D721Med (cell line): Measurements from ENCODE around the gene RAB41.
"Not testable (repeated sequence)": the region's sequence is repeated elsewhere in the genome, so short reads cannot be mapped to it uniquely, and the experiment has no call there.

Experiments
- DNase-seq: peaks from one replicate; pipeline ENCODE4 v3.0.0; 2011; ENCODE audit warnings: low spot score; ENCODE audit not compliant: insufficient read length
- FAIRE-seq: peaks from 2 replicates; lab custom pipeline; 2011; peaks lifted over from hg19 to GRCh38; lab: Jason Lieb, UNC
- CTCF ChIP-seq: IDR thresholded peaks from 2 replicates; pipeline ENCODE4 v1.5.1; 2012; ENCODE audit warnings: mild to moderate bottlenecking, control low read depth; ENCODE audit not compliant: insufficient read depth; ENCODE audit errors: missing control alignments

The RAB41 gene

GRCh38 chrX:70281951-70282350, at the start of gene RAB41:
Gene RAB41 (plus strand): TSS chrX:70282172. CDS start chrX:70282218, 46 bp downstream.
- DNase-seq (no peak), FAIRE-seq (no peak)
- no peak for TF ChIP-seq CTCF

GRCh38 chrX:70234355-70234754, 47.6 kb upstream of the RAB41 start, which contains the start of gene AWAT1:
Gene AWAT1 (plus strand): TSS chrX:70234655. CDS start chrX:70234696, 41 bp downstream.
- no peak for FAIRE-seq
- no peak for DNase-seq
- no peak for TF ChIP-seq CTCF

GRCh38 chrX:70240751-70241150, 41.2 kb upstream of the RAB41 start:
- FAIRE-seq, result no peak
- no peak for TF ChIP-seq CTCF

GRCh38 chrX:70241501-70241900, 40.5 kb upstream of the RAB41 start:
- no peak for FAIRE-seq
- no peak for DNase-seq
- no peak for TF ChIP-seq CTCF

More at GRCh38 chrX:70240751-70241150, 41.2 kb upstream of the RAB41 start:
- DNase-seq, result no peak

- FAIRE-seq, DNase-seq: not testable (repeated sequence)
These were observed 38.4 kb upstream of the RAB41 start for GRCh38 chrX:70243601-70244000.

GRCh38 chrX:70244881-70245280, 37.1 kb upstream of the RAB41 start:
- TF ChIP-seq CTCF, result no peak
- FAIRE-seq (no peak), DNase-seq (no peak)

- no peak for DNase-seq
- no peak for FAIRE-seq
- TF ChIP-seq CTCF, result no peak
These were observed 34.7 kb upstream of the RAB41 start for GRCh38 chrX:70247252-70247651.

- DNase-seq (no peak), FAIRE-seq (no peak)
- TF ChIP-seq CTCF, result no peak
These were observed 29.5 kb upstream of the RAB41 start for GRCh38 chrX:70252491-70252890.
